Loucy (cell line): ENCODE results near the gene BBS4.

Experiments
- H2AFZ ChIP-seq: fragments of 200-600 bp; sonication (generic); 2 replicates; pipeline ENCODE4 v1.6.0; 2016; ENCODE audit warnings: antibody characterized with exemption, mild to moderate bottlenecking, low read length, moderate library complexity
- H3F3A ChIP-seq: fragments of 200-600 bp; 2 replicates; pipeline ENCODE4 v1.6.0; 2016; ENCODE audit warnings: antibody characterized with exemption, low read depth, mild to moderate bottlenecking
- H3K27me3 ChIP-seq: fragments of 200-600 bp; sonication (generic); 2 replicates; pipeline ENCODE4 v1.6.1; 2014; ENCODE audit warnings: low read length, mild to moderate bottlenecking; ENCODE audit not compliant: insufficient read depth, poor library complexity, severe bottlenecking
- H3K36me3 ChIP-seq: fragments of 200-600 bp; sonication (generic); 2 replicates; pipeline ENCODE4 v1.6.1; 2016; ENCODE audit warnings: low read length; ENCODE audit not compliant: insufficient read depth
- H3K4me1 ChIP-seq: fragments of 200-600 bp; sonication (generic); 2 replicates; pipeline ENCODE4 v1.5.1; 2014; ENCODE audit warnings: low read length, mild to moderate bottlenecking; ENCODE audit not compliant: insufficient read depth, poor library complexity, severe bottlenecking
- H3K4me2 ChIP-seq: fragments of 200-600 bp; sonication (generic); 2 replicates; pipeline ENCODE4 v1.6.0; 2014; ENCODE audit warnings: antibody characterized with exemption, low read length, low read depth, mild to moderate bottlenecking; ENCODE audit not compliant: poor library complexity, severe bottlenecking
- H3K4me3 ChIP-seq: fragments of 200-600 bp; sonication (generic); 2 replicates; pipeline ENCODE4 v1.5.1; 2014; ENCODE audit warnings: low read length, mild to moderate bottlenecking, mixed read lengths; ENCODE audit not compliant: poor library complexity, severe bottlenecking
- H3K79me2 ChIP-seq: fragments of 200-600 bp; sonication (generic); 2 replicates; pipeline ENCODE4 v1.6.1; 2014; ENCODE audit warnings: low read length; ENCODE audit not compliant: insufficient read depth
- H3K9ac ChIP-seq: fragments of 200-600 bp; sonication (generic); 2 replicates; pipeline ENCODE4 v1.6.0; 2014; ENCODE audit warnings: mild to moderate bottlenecking, low read depth, low read length, moderate library complexity; ENCODE audit not compliant: poor library complexity, severe bottlenecking
- H3K9me2 ChIP-seq: fragments of 200-600 bp; sonication (generic); replicated peaks from 2 replicates; pipeline ENCODE4 v1.6.1; 2016; ENCODE audit warnings: low read depth, low read length, mixed read lengths
- H3K9me3 ChIP-seq: fragments of 200-600 bp; sonication (generic); 2 replicates; pipeline ENCODE4 v1.6.1; 2014; ENCODE audit warnings: mild to moderate bottlenecking, antibody characterized with exemption, low read length, low read depth; ENCODE audit not compliant: insufficient read depth
- H4K20me1 ChIP-seq: fragments of 200-600 bp; sonication (generic); 2 replicates; pipeline ENCODE4 v1.6.0; 2014; ENCODE audit warnings: antibody characterized with exemption, low read length, mild to moderate bottlenecking; ENCODE audit not compliant: insufficient read depth, poor library complexity, severe bottlenecking
- CTCF ChIP-seq: fragments of 200-600 bp; sonication (generic); conservative IDR thresholded peaks from 2 replicates; pipeline ENCODE4 v1.5.1; 2014; ENCODE audit warnings: mild to moderate bottlenecking, antibody characterized with exemption, low read length
- EZH2phosphoT487 ChIP-seq: fragments of 200-600 bp; IDR thresholded peaks from 2 replicates; pipeline ENCODE4 v1.6.1; 2018; ENCODE audit warnings: antibody characterized with exemption, mild to moderate bottlenecking, moderate library complexity, borderline replicate concordance

Gene BBS4

GRCh38 chr15:72733941-72734738 lies 48.1 kb downstream of the BBS4 start:
- Histone ChIP-seq H3K4me2 (no peak overlapping the region), H3K9me2 (no peaks in the 10 kb centered on the region), H3K4me1 (peaks cover 4% of the 10 kb centered on the region), H3K9me3 (no peaks in the 10 kb centered on the region), H3K36me3 (peaks cover 10% of the 10 kb centered on the region; the same call in 1 of the 2 replicates), H3K27me3 (no peaks in the 10 kb centered on the region), H3K4me3 (no peak overlapping the region), H3K9ac (no peak overlapping the region), H2AFZ (no peak overlapping the region), H3F3A (no peaks in the 10 kb centered on the region), H3K79me2 (no peaks in the 10 kb centered on the region), H4K20me1 (no peaks in the 10 kb centered on the region)
- TF ChIP-seq EZH2phosphoT487 (no peak), CTCF (no peak)

DNA sequence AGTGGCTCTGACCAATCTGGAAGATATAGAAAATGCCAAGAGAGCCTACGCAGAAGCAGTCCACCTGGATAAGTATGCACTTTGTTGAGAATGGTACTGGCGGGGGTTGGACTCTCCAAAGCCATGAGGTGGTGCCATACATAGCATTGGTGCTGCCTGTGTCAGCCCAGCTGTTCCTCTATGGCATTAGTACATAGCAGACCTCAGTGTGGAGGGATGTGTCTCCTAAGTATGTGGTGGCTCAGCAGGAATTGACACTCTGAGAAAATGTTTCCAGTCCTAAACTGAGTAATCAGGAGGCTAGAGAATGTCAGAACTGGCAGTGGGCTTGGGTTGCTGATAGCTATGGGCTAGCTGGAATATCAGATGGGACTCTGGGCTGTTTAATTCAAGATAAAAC lies 49.1 kb downstream of the BBS4 start:
- no peaks in the 10 kb centered on the region for H4K20me1 ChIP-seq
- H3K4me1 ChIP-seq = peaks cover 9% of the 10 kb centered on the region
- no peak overlapping the region for H3K9ac ChIP-seq
- H3K27me3 ChIP-seq = no peaks in the 10 kb centered on the region
- peaks cover 10% of the 10 kb centered on the region; the same call in 1 of the 2 replicates for H3K36me3 ChIP-seq
- no peaks in the 10 kb centered on the region for H3K9me3 ChIP-seq
- H3F3A ChIP-seq = no peaks in the 10 kb centered on the region
- H3K4me2 ChIP-seq = no peak overlapping the region
- no peak overlapping the region for H2AFZ ChIP-seq
- no peak overlapping the region for H3K4me3 ChIP-seq
- H3K79me2 ChIP-seq = no peaks in the 10 kb centered on the region
- H3K9me2 ChIP-seq = no peaks in the 10 kb centered on the region
- TF ChIP-seq CTCF = no peak
- TF ChIP-seq EZH2phosphoT487 = no peak

GRCh38 chr15:72737061-72737460 lies 51.1 kb downstream of the BBS4 start:
- Histone ChIP-seq H3K4me3 (no peak overlapping the region), H4K20me1 (no peaks in the 10 kb centered on the region), H3F3A (no peaks in the 10 kb centered on the region), H3K36me3 (peaks cover 10% of the 10 kb centered on the region; the same call in 1 of the 2 replicates), H3K9me3 (no peaks in the 10 kb centered on the region), H3K79me2 (no peaks in the 10 kb centered on the region), H3K4me2 (no peak overlapping the region), H3K9me2 (no peaks in the 10 kb centered on the region), H3K9ac (no peak overlapping the region), H2AFZ (no peak overlapping the region), H3K27me3 (no peaks in the 10 kb centered on the region), H3K4me1 (peaks cover 16% of the 10 kb centered on the region)
- TF ChIP-seq CTCF = no peak
- TF ChIP-seq EZH2phosphoT487 = no peak
